GM18858 (cell line): ENCODE measurements around the gene ERBIN.
A peak's percentile ranks its signal among the peaks of the same experiment; 100 is the strongest.
"Not testable (repeated sequence)": the region's sequence is repeated elsewhere in the genome, so short reads cannot be mapped to it uniquely, and the experiment has no call there.

Source experiments
- ATAC-seq: cut with Tn5 transposase; IDR thresholded peaks from one replicate; pipeline ENCODE4 v1.9.1; 2021; ENCODE audit not compliant: unreplicated experiment

The ERBIN gene

GRCh38 chr5:65915661-65916060, 10.7 kb upstream of the ERBIN start:
- ATAC-seq, result not testable (repeated sequence)

DNA sequence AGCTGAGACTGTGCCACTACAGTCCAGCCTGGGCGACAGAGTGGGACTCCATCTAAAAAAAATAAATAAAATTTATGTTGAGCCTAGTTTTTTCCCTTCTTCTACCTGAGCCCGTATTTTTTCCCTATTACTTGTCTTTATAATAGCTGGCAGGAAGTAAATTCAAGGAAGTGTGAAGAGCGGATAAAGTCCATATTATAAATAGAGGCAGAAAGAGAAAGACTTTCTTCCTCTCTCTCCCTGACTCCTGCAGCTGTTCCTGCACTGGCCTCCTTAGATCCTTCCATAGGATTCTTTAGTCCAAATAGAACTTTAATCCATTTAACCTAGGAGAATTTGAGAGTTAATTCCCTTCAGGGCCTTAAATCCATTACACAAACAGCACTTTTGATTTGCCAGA, 10.3 kb upstream of the ERBIN start:
- no peak for ATAC-seq

- no peak for ATAC-seq
These were observed 9.7 kb upstream of the ERBIN start for GRCh38 chr5:65916636-65917035.

- no peak for ATAC-seq
These were observed 6.6 kb upstream of the ERBIN start for GRCh38 chr5:65919773-65920172.

DNA sequence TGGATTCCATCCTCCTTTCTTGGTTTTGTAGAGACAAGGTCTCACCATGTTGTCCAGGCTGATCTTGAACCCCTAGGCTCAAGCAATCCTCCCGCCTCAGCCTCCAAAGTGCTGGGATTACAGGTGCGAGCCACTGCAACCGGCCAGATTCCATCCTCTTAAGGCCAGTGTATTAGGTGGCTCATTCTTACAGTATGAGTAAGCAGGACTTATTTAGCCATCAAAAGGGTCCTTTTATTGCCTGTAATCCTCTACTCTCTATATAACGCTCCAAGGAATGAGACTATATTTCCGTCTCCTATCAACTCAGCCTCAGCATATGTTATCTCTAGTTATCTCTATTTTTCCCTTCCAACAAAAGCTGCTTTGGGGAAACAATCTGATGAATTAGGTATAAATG, 3.0 kb upstream of the ERBIN start:
- ATAC-seq, result no peak

- ATAC-seq, result no peak
These were observed 1.9 kb upstream of the ERBIN start for GRCh38 chr5:65924366-65925043.

- ATAC-seq, result peak; percentile 41
These were observed 1.3 kb upstream of the ERBIN start for GRCh38 chr5:65925044-65925600.

- peak; percentile 42 for ATAC-seq
These were observed 637 bp upstream of the ERBIN start for GRCh38 chr5:65925601-65926275.

DNA sequence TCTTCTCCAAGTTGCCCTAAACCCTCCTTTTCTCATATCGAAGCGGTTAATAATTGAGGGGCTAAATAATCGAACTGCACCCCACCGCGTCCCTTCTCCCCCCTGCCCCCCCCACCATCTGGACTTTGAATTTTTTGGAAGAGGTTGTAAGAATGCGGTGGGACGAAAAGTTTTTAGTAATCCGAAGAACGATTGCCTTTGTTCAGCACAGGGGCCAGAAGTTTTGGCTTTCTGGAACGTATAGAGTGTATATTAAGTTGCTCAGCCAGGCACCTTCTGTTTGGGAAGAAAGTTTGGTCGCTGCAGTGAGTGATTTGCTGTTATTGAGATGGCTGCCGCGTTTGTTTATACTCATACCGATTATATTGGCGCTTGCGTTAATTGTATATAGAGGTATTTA, 518 bp downstream of the ERBIN start:
- ATAC-seq, result no peak

DNA sequence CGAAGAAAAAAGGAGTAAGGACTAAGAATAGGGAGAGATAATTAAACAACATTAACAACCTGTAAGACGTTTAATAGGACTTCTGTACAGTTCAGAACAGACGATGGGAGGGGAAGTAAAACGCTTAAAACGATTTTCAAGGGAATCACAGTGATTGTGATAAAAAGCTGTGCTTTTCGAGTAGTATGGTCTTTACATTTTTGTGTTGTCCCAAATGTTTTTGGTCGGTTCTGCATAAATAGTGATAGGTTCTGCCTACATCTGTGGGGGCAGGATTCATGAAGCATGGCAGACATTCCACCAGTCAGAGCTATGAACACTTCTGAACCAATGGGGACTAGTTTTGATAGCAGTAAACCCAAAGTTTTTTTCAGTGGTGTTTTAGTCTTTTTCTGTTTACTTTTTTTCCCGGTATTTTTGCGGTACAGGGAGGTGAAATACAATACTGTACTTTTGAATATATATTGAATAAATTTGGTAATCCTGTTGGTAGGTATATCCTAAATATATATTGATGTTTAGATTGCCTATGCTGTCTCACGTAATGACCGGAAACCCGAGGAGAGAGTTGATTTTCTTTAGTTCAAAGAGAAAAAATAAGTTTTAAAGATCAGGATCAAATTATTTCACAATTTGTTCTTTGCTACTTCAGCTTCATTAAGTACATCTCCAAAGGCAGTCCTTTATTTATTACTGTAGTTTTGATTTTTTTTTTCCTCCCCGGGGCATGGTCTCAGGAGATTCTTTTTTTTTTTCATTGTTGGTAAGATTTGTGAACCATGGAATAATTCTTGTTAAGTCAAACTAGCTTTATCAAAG, 1.3 kb downstream of the ERBIN start:
- peak; percentile 26 for ATAC-seq

GRCh38 chr5:65928322-65928752, 2.0 kb downstream of the ERBIN start:
- ATAC-seq, result no peak

- no peak for ATAC-seq
These were observed 2.5 kb downstream of the ERBIN start for GRCh38 chr5:65928860-65929259.

DNA sequence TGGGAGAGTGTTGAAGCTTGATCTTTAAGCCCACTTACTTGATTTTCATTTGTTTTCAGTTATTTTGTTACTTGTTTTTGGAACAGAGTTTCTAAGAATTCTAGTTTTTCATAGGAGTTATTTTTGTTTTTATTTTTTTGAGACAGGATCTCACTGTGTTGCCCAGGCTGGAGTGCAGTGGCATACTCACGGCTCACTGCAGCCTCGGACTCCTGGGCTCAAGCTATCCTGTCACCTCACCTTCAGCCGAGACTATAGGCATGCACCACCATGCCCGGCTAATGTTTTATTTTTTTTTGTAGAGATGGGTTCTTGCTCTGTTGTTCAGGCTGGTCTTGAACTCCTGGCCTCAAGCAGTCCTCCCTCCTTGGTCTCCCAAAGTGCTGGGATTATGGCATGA, 6.3 kb downstream of the ERBIN start:
- no peak for ATAC-seq

DNA sequence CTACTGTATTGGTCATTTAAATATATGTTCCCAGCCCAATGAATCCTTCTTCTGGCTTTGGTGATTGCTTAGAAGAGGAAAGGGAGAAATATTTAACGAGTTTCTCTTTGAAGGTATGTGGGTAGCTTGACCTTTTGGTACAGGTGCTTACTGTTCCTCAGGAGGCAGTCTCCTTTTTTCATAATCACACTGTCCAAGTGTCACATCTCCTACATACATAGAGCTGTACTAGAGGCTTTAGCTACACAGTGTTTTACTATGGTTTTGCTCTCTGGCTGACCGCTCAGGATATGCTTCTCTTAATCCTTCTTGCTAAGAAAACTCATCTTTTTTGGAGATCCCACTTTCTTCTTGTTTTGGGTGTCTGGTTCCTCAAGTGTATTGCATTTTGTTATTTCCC, 6.9 kb downstream of the ERBIN start:
- no peak for ATAC-seq

DNA sequence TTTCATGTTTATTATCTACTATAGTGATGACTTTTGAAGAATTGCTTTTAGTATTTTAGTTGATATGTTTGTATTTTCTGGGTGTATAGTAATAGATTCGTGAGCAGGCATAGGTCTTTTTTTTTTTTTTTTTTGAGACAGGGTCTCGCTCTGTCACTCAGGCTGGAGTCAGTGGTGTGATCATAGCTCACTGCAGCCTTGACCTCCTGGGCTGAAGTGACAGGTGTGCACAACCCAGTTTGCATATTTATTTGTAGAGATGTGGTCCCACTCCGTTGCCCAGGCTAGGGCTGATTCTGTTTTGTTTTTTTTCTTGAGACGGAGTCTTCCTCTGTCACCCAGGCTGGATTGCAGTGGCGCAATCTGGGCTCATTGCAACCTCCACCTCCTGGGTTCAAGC, 11.9 kb downstream of the ERBIN start:
- ATAC-seq, result no peak

- ATAC-seq, result no peak
These were observed 17.4 kb downstream of the ERBIN start for GRCh38 chr5:65943771-65944170.

DNA sequence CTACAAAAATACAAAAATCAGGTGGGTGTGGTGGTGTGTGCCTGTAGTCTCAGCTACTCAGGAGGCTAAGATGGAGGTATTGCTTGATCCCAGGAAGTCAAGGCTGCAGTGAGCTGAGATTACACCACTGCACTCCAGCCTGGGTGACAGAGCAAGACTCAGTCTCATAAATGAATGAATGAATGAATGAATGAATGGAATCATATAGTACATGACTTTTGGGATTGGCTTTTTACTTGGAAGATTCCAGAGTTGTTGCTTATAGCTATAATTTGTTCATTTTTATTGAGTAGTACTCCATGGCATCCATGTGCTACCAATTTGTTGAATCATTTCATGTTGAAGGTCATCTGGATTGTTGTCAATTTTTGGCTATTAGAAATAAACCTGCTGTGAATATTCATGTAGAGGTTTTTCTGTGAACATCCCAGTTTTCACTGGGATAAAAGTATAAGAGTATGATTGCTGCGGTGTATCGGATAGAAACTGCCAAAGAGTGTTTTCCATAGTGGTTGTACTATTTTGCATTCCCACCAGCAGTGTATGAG, 19.9 kb downstream of the ERBIN start:
- ATAC-seq, result no peak

- ATAC-seq, result no peak
These were observed 21.9 kb downstream of the ERBIN start for GRCh38 chr5:65948115-65948747.

- ATAC-seq, result no peak
These were observed 25.0 kb downstream of the ERBIN start for GRCh38 chr5:65951330-65951729.

DNA sequence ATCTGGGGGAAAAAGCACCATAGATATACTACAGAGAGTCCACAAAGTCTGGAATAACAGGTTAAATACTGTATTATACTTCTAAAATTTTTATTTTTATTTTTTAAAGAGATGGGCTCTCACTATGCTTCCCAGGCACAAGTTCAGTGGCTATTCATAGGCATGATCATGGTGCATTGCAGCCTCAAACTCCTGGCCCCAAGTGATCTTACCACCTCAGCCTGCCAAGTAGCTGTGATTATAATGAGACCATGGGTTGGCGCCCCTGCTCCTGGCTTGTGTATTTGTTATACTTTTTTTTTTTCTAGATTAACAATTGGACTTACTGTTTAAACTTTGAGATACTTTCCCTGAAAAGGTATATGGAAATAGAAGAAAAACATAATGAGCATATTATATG, 25.9 kb downstream of the ERBIN start:
- ATAC-seq, result no peak

- ATAC-seq, result no peak
These were observed 27.8 kb downstream of the ERBIN start for GRCh38 chr5:65954200-65954599.
